Upper lobe of left lung (tissue), 6 donors: ENCODE results near the gene TMPRSS3. TPM values are rescaled to one million over a fixed set of nuclear protein-coding genes. Genes with fewer than 3 reads are reported as not detected.

ENCODE experiments used
- ATAC-seq, 2 donors: fragments of 200-7000 bp; cut with Tn5 transposase; one replicate each; pipeline ENCODE4 v1.9.1; 2022; ENCODE audit warnings: mild to moderate bottlenecking in 2 of 2, moderate library complexity in 2 of 2; ENCODE audit not compliant: low FRiP score in 2 of 2
- DNase-seq, 2 donors: peaks; one replicate each; pipeline ENCODE4 v3.0.0-alpha.2; 2019 to 2020
- H3K27ac ChIP-seq, 4 donors: fragments of 200-600 bp; sonication (generic); one replicate each; pipeline ENCODE4 v1.5.1; 2016 to 2019
- H3K27me3 ChIP-seq, 4 donors: fragments of 200-600 bp; sonication (generic); one replicate each; pipeline ENCODE4 v1.5.1; 2017 to 2019
- H3K36me3 ChIP-seq, 4 donors: fragments of 200-600 bp; sonication (generic); one replicate each; pipeline ENCODE4 v1.5.1; 2016 to 2019
- H3K4me1 ChIP-seq, 4 donors: fragments of 200-600 bp; sonication (generic); one replicate each; pipeline ENCODE4 v1.5.1; 2018 to 2019
- H3K4me3 ChIP-seq, 4 donors: fragments of 200-600 bp; sonication (generic); one replicate each; pipeline ENCODE4 v1.5.1; 2017 to 2019; ENCODE audit warnings: mild to moderate bottlenecking in 2 of 4, moderate library complexity in 1 of 4
- H3K9me3 ChIP-seq, 4 donors: fragments of 200-600 bp; sonication (generic); one replicate each; pipeline ENCODE4 v1.5.1; 2018 to 2019
- CTCF ChIP-seq, 6 experiments: fragments of 450-650 bp in 4 of 6; fragments of 200-600 bp in 2 of 6; sonication (generic) in 2 of 6; IDR thresholded peaks; one replicate each; pipeline ENCODE4 v1.5.1; 2016 to 2019; ENCODE audit warnings: antibody characterized with exemption in 6 of 6
- EP300 ChIP-seq, 4 donors: sonication (generic); formaldehyde crosslinking; IDR thresholded peaks; one replicate each; pipeline ENCODE4 v1.5.1; 2017; ENCODE audit warnings: antibody characterized with exemption in 4 of 4, control low read depth in 2 of 4
- POLR2A ChIP-seq, 4 donors: fragments of 450-650 bp; IDR thresholded peaks; one replicate each; pipeline ENCODE4 v1.5.1; 2016 to 2017; ENCODE audit warnings: antibody characterized with exemption in 4 of 4, mild to moderate bottlenecking in 2 of 4
- POLR2AphosphoS5 ChIP-seq, 2 donors: sonication (generic); formaldehyde crosslinking; IDR thresholded peaks; one replicate each; pipeline ENCODE4 v1.5.1; 2017; ENCODE audit warnings: antibody characterized with exemption in 2 of 2
- WGBS, 2 donors: methylation state at CpG; one replicate each; pipeline ENCODE4 v1.1.5; 2017 to 2018; 5-methylcytosine and 5-hydroxymethylcytosine counted together
- total RNA-seq, 6 donors: library from RNA; depleted of rRNA in 4 of 6; stranded (reverse); fragments of >200 nt in 4 of 6; gene quantifications; one replicate each; pipeline versions ENCODE4 v1.1.0 to v1.2.1, GENCODE V29; 2016 to 2021
- donor health status: DM: no; HTN: no; CAD: no; lungs with moderate emphysema.
- donor health status: DM: no; HTN: yes; CAD: no; lungs with severe emphysema.

Gene TMPRSS3
- total RNA-seq, 6 donors from 2014 or later: 3.5 to 12.5 (median 5.8) TPM

GRCh38 chr21:42419845-42420244 is 24.0 kb upstream of the TMPRSS3 start:
- TF ChIP-seq CTCF (IDR thresholded peaks at IDR 0.05): no peak
- no peak for TF ChIP-seq POLR2AphosphoS5 (IDR thresholded peaks at IDR 0.05)
- TF ChIP-seq EP300 (IDR thresholded peaks at IDR 0.05): no peak
- TF ChIP-seq POLR2A (IDR thresholded peaks at IDR 0.05): no peak
- no peak for DNase-seq
- 96 to 97% methylated on average over 6 of the region's 6 CpGs for WGBS, 2 donors

GRCh38 chr21:42418886-42419285 is 23.0 kb upstream of the TMPRSS3 start:
- no peak for ATAC-seq
- no peak for DNase-seq
- Histone ChIP-seq H3K4me3 (no peak overlapping the region), H3K36me3 (no peaks in the 10 kb centered on the region), H3K27ac (no peak overlapping the region), H3K9me3 (no peaks in the 10 kb centered on the region), H3K27me3 (no peaks in the 10 kb centered on the region), H3K4me1 (no peaks in the 10 kb centered on the region)
- WGBS, 2 donors: 70 to 76% methylated on average over 4 of the region's 4 CpGs
- no peak for TF ChIP-seq POLR2AphosphoS5 (IDR thresholded peaks at IDR 0.05)
- TF ChIP-seq CTCF (IDR thresholded peaks at IDR 0.05): no peak
- no peak for TF ChIP-seq EP300 (IDR thresholded peaks at IDR 0.05)
- TF ChIP-seq POLR2A (IDR thresholded peaks at IDR 0.05): no peak

More at GRCh38 chr21:42419845-42420244, 24.0 kb upstream of the TMPRSS3 start:
- no peaks in the 10 kb centered on the region for H3K27me3 ChIP-seq
- H3K36me3 ChIP-seq: no peaks in the 10 kb centered on the region
- H3K9me3 ChIP-seq: no peaks in the 10 kb centered on the region
- H3K27ac ChIP-seq: no peak overlapping the region
- peaks cover 0 to 7% (median 3%) of the 10 kb centered on the region in 4 donors for H3K4me1 ChIP-seq
- no peak overlapping the region for H3K4me3 ChIP-seq
- ATAC-seq: no peak

- DNase-seq: no peak
- no peak for ATAC-seq
- Histone ChIP-seq H3K4me3 (no peak overlapping the region), H3K9me3 (no peaks in the 10 kb centered on the region), H3K27ac (no peak overlapping the region), H3K4me1 (no peaks in the 10 kb centered on the region), H3K27me3 (no peaks in the 10 kb centered on the region), H3K36me3 (no peaks in the 10 kb centered on the region)
- 66 to 83% methylated on average over 6 of the region's 6 CpGs for WGBS, 2 donors
- TF ChIP-seq EP300 (IDR thresholded peaks at IDR 0.05): no peak
- TF ChIP-seq CTCF (IDR thresholded peaks at IDR 0.05): no peak
- TF ChIP-seq POLR2A (IDR thresholded peaks at IDR 0.05): no peak
- TF ChIP-seq POLR2AphosphoS5 (IDR thresholded peaks at IDR 0.05): no peak
These were observed 21.7 kb upstream of the TMPRSS3 start for GRCh38 chr21:42417533-42417932.

- peaks cover 0 to 1% (median 0%) of the 10 kb centered on the region in 4 donors for H3K27me3 ChIP-seq
- ATAC-seq (peak; percentile 9 to 34), DNase-seq (peak in 1 of 2 donors; percentile 64)
- H3K27ac ChIP-seq: peak overlapping the region in 1 of 4 donors; percentile 13
- no peaks in the 10 kb centered on the region for H3K36me3 ChIP-seq
- 64 to 67% methylated on average over 6 to 27 of the region's 27 CpGs for WGBS, 2 donors
- TF ChIP-seq CTCF (IDR thresholded peaks at IDR 0.05): no peak
- TF ChIP-seq EP300 (IDR thresholded peaks at IDR 0.05): no peak
- TF ChIP-seq POLR2AphosphoS5 (IDR thresholded peaks at IDR 0.05): no peak
- TF ChIP-seq POLR2A (IDR thresholded peaks at IDR 0.05): no peak
- peaks cover 0 to 8% (median 0%) of the 10 kb centered on the region in 4 donors for H3K4me1 ChIP-seq
- H3K4me3 ChIP-seq: no peak overlapping the region
- no peaks in the 10 kb centered on the region for H3K9me3 ChIP-seq
These were observed 19.3 kb upstream of the TMPRSS3 start for GRCh38 chr21:42414928-42415769.
